HG03103 (cell line): ENCODE measurements around the gene CBX8.
A peak's percentile ranks its signal among the peaks of the same experiment; 100 is the strongest.

Source experiments
- ATAC-seq: cut with Tn5 transposase; IDR thresholded peaks from one replicate; pipeline ENCODE4 v1.9.1; 2021; ENCODE audit warnings: low read depth; ENCODE audit not compliant: unreplicated experiment

CBX8 gene

GRCh38 chr17:79796763-79797491, at the start of gene CBX8:
TSS of gene CBX8 (minus strand) at chr17:79797077. CDS start at chr17:79796998, 79 bp downstream.
- peak; percentile 67 for ATAC-seq

GRCh38 chr17:79845601-79845949, 48.7 kb upstream of the CBX8 start:
- no peak for ATAC-seq

GRCh38 chr17:79844869-79845600, 48.2 kb upstream of the CBX8 start:
- ATAC-seq = no peak

- no peak for ATAC-seq
These were observed 47.2 kb upstream of the CBX8 start for GRCh38 chr17:79843816-79844800.

- no peak for ATAC-seq
These were observed 46.6 kb upstream of the CBX8 start for GRCh38 chr17:79843474-79843815.

- no peak for ATAC-seq
These were observed 46.0 kb upstream of the CBX8 start for GRCh38 chr17:79842656-79843473.

GRCh38 chr17:79842136-79842655, 45.3 kb upstream of the CBX8 start:
- no peak for ATAC-seq

GRCh38 chr17:79841369-79842135, 44.7 kb upstream of the CBX8 start:
- no peak for ATAC-seq

- no peak for ATAC-seq
These were observed 44.1 kb upstream of the CBX8 start for GRCh38 chr17:79840989-79841286.

GRCh38 chr17:79840269-79840988, 43.6 kb upstream of the CBX8 start:
- no peak for ATAC-seq

GRCh38 chr17:79839356-79840268, 42.7 kb upstream of the CBX8 start, which contains the start of gene CBX4:
TSS of gene CBX4 (minus strand) at chr17:79839440. CDS start at chr17:79839251, 189 bp downstream.
- peak; percentile 45 for ATAC-seq

GRCh38 chr17:79838522-79839274, 41.8 kb upstream of the CBX8 start:
- no peak for ATAC-seq

- ATAC-seq = no peak
These were observed 41.1 kb upstream of the CBX8 start for GRCh38 chr17:79837888-79838521.

- ATAC-seq = no peak
These were observed 40.4 kb upstream of the CBX8 start for GRCh38 chr17:79836972-79837887.

- ATAC-seq = no peak
These were observed 39.7 kb upstream of the CBX8 start for GRCh38 chr17:79836510-79836971.
